Suprapubic skin (tissue), 3 donors: Measurements from ENCODE around the gene MRPS34.

Experiments
- POLR2A ChIP-seq, 2 donors: fragments of 450-650 bp; IDR thresholded peaks; one replicate each; pipeline ENCODE4 v1.6.1; 2017; ENCODE audit warnings: antibody characterized with exemption in 2 of 2, mild to moderate bottlenecking in 2 of 2, moderate library complexity in 2 of 2
- TF ChIP-seq, protein P1 (sequence below), 2 donors: fragments of 200-600 bp in 1 of 2; fragments of 450-650 bp in 1 of 2; sonication (generic) in 1 of 2; IDR thresholded peaks; one replicate each; pipeline ENCODE4 v1.5.1; 2016 to 2019; ENCODE audit warnings: antibody characterized with exemption in 2 of 2, mild to moderate bottlenecking in 1 of 2, moderate library complexity in 1 of 2

DNA sequence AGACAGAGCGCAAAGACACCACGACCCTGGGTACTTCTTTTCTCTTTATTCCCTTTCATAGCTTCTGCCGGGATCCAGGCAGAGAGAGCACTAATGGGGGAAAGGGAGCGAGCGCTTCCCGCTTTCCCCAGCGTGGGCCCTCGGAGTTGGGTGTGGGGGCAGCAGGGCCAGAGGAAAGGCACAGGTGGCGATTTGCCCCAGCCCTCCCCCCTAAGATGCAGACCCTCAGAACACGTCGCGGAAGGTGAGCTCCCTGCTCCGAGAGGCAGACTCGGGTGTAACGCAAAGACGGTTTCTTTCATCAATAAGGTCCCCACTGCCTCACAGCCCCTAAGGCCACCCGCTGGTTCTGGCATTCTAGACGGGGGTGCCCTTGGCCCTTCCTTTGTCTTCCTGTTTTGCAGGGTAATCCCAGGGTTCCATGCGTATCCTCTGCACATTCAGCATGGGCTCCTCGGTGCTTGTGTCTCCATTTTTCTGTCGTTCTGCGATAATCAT lies 1.0 kb downstream of the MRPS34 start:
- TF ChIP-seq, protein P1, sequence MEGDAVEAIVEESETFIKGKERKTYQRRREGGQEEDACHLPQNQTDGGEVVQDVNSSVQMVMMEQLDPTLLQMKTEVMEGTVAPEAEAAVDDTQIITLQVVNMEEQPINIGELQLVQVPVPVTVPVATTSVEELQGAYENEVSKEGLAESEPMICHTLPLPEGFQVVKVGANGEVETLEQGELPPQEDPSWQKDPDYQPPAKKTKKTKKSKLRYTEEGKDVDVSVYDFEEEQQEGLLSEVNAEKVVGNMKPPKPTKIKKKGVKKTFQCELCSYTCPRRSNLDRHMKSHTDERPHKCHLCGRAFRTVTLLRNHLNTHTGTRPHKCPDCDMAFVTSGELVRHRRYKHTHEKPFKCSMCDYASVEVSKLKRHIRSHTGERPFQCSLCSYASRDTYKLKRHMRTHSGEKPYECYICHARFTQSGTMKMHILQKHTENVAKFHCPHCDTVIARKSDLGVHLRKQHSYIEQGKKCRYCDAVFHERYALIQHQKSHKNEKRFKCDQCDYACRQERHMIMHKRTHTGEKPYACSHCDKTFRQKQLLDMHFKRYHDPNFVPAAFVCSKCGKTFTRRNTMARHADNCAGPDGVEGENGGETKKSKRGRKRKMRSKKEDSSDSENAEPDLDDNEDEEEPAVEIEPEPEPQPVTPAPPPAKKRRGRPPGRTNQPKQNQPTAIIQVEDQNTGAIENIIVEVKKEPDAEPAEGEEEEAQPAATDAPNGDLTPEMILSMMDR (IDR thresholded peaks at IDR 0.05), result no peak
- no peak for TF ChIP-seq POLR2A (IDR thresholded peaks at IDR 0.05)
